Pancreas (tissue), 10 donors: ENCODE results near the gene SHISA3. TPM values are rescaled to one million over a fixed set of nuclear protein-coding genes. Genes with fewer than 3 reads are reported as not detected.

ENCODE experiments used
- ATAC-seq, 4 donors: fragments of 200-7000 bp; cut with Tn5 transposase; one replicate each; pipeline versions ENCODE4 v1.8.0 to v1.9.1; 2020; ENCODE audit warnings: mild to moderate bottlenecking in 4 of 4, moderate library complexity in 4 of 4
- DNase-seq, 6 donors: peaks; one replicate each; pipeline ENCODE4 v3.0.0-alpha.2; 2020
- FAIRE-seq: peaks from 2 replicates; lab custom pipeline; 2012; peaks lifted over from hg19 to GRCh38; lab: Jason Lieb, UNC
- H3K27ac ChIP-seq, 4 donors: fragments of 200-600 bp; sonication (generic); 1 replicate in 3 of 4; 2 replicates in 1 of 4; pipeline versions ENCODE4 v1.5.0 to v1.8.0; 2020
- H3K27me3 ChIP-seq, 4 donors: fragments of 200-600 bp; one replicate each; pipeline ENCODE4 v1.8.0; 2021
- H3K36me3 ChIP-seq, 3 donors: fragments of 200-600 bp; sonication (generic) in 1 of 3; one replicate each; pipeline versions ENCODE4 v1.5.0 to v1.8.0; 2020 to 2021
- H3K4me1 ChIP-seq, 3 donors: fragments of 200-600 bp; one replicate each; pipeline ENCODE4 v1.8.0; 2021
- H3K4me3 ChIP-seq, 4 donors: fragments of 200-600 bp; sonication (generic) in 2 of 4; one replicate each; pipeline versions ENCODE4 v1.5.0 to v1.8.0; 2020 to 2021
- H3K9me3 ChIP-seq, 4 donors: fragments of 200-600 bp; one replicate each; pipeline ENCODE4 v1.8.0; 2021
- WGBS, 2 donors: extraction: QIAGEN DNeasy Blood & Tissue Kit; methylation state at CpG; one replicate each; pipeline ENCODE4 v1.1.7; 2013; 5-methylcytosine and 5-hydroxymethylcytosine counted together
- intact Hi-C, 3 donors: fragments of 100-400 bp; cut with DNase I; formaldehyde crosslinking; loops; one replicate each; pipeline versions ENCODE4 v1.11.1 to v1.14.2; 2022
- polyA plus RNA-seq, 2 donors: library from polyadenylated mRNA; stranded (reverse); fragments of 200-250 nt; gene quantifications; one replicate each; pipeline ENCODE4 v1.2.3, GENCODE V29; 2013
- total RNA-seq, 6 donors: library from RNA; stranded (reverse); fragmentation: NEBNext Ultra II Directional in 4 of 6; extraction: Animal tissue kit (Norgen Biotek cat#: 25700) in 4 of 6; gene quantifications; one replicate each; pipeline versions ENCODE4 v1.2.1 to v1.2.4, GENCODE V29; 2021 to 2023
- TF ChIP-seq, protein P1 (sequence below), 4 donors: fragments of 200-600 bp; sonication (generic) in 3 of 4; IDR thresholded peaks; one replicate each; pipeline versions ENCODE4 v1.5.0 to v1.8.0; 2021; ENCODE audit warnings: antibody characterized with exemption in 4 of 4
- donor health status: healthy with polysubstance abuse.
- donor health status: DM: no; HTN: no; CAD: no; lungs with moderate emphysema.
- donor health status: DM: no; HTN: no; CAD: no.
- donor health status: control.
- donor health status: control.
- donor health status: Bipolar disorder and iron deficiency.
- donor health status: DM: yes; HTN: yes; CAD: no.
- donor health status: DM: no; HTN: no; CAD: no.
- donor health status: DM: no; HTN: no; CAD: no.
- donor health status: DM: yes; HTN: yes; CAD: no.

The SHISA3 gene
- total and polyA plus RNA-seq, 8 donors, result 0.07 to 0.43 (median 0.16) TPM; not detected in 3

DNA sequence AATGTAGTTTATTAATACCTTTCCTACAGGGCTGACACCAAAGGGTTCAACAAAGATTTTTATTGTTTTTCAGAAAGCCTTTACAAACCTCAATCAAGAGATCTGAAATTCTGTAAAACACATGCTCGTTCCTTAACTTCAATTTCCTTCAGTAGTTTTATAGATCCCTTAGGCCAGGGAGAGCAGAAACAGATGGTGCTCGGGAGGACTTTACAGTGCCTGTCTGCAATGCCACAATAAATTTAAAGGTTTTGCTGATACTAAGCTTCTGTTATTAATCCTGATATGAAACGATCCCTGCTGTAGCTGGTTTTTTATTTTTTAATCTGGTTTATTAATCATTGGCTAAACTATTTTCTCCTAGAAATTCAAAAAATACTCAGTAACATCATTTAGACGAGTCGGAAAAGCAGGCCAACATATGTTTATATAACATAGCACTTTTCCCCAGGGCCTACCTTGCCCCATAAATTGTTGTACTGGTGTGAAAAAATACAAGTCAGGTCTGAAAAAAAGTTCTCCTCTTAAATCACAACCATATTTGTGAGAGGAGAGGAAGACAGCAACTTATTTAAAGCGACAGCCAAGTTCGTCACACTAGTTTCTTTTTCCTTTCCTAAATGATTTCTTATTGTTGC, 39.8 kb downstream of the SHISA3 start:
- Histone ChIP-seq H3K27me3 (no peaks in the 10 kb centered on the region), H3K4me3 (no peak overlapping the region), H3K36me3 (no peaks in the 10 kb centered on the region), H3K27ac (no peak overlapping the region), H3K4me1 (no peaks in the 10 kb centered on the region), H3K9me3 (no peaks in the 10 kb centered on the region)
- 84 to 87% methylated on average over 7 of the region's 7 CpGs for WGBS, 2 donors
- DNase-seq, result no peak
- TF ChIP-seq, protein P1, sequence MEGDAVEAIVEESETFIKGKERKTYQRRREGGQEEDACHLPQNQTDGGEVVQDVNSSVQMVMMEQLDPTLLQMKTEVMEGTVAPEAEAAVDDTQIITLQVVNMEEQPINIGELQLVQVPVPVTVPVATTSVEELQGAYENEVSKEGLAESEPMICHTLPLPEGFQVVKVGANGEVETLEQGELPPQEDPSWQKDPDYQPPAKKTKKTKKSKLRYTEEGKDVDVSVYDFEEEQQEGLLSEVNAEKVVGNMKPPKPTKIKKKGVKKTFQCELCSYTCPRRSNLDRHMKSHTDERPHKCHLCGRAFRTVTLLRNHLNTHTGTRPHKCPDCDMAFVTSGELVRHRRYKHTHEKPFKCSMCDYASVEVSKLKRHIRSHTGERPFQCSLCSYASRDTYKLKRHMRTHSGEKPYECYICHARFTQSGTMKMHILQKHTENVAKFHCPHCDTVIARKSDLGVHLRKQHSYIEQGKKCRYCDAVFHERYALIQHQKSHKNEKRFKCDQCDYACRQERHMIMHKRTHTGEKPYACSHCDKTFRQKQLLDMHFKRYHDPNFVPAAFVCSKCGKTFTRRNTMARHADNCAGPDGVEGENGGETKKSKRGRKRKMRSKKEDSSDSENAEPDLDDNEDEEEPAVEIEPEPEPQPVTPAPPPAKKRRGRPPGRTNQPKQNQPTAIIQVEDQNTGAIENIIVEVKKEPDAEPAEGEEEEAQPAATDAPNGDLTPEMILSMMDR (IDR thresholded peaks at IDR 0.05), result no peak
- FAIRE-seq, result no peak
- ATAC-seq, result no peak
- intact Hi-C loops, result no loop called here

- Histone ChIP-seq H3K27ac (no peak overlapping the region), H3K4me3 (no peak overlapping the region), H3K4me1 (no peaks in the 10 kb centered on the region), H3K9me3 (no peaks in the 10 kb centered on the region), H3K36me3 (peaks cover 0 to 7% (median 0%) of the 10 kb centered on the region in 3 donors), H3K27me3 (no peaks in the 10 kb centered on the region)
- no peak for FAIRE-seq
- TF ChIP-seq, protein P1 (IDR thresholded peaks at IDR 0.05), result no peak
- intact Hi-C loops, result no loop called here
- DNase-seq, result no peak
- WGBS, 2 donors, result 96 to 98% methylated on average over 4 of the region's 4 CpGs
- ATAC-seq, result no peak
These were observed 42.8 kb downstream of the SHISA3 start for GRCh38 chr4:42440083-42440482.

DNA sequence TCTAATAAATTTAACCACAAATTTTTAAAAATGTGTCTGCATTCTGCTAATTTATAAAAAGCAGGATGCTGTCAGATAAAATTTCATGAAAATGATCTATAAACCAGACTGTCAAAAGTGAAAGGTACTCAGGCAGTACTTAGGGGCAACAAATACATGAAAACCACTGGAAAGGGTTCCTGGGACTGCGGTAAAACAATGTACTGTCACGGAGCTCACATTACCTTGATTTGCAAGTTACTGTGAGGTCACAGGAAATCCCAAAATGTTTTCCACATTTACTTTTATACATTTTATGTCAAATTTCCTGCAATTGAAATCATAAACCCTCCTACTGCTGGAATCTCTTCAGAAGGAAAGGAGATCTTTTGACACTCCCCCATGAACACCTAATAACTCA, 45.3 kb downstream of the SHISA3 start:
- FAIRE-seq (no peak), ATAC-seq (no peak), DNase-seq (no peak)
- Histone ChIP-seq H3K27me3 (no peaks in the 10 kb centered on the region), H3K9me3 (no peaks in the 10 kb centered on the region), H3K27ac (no peak overlapping the region), H3K36me3 (peaks cover 0 to 7% (median 0%) of the 10 kb centered on the region in 3 donors), H3K4me1 (no peaks in the 10 kb centered on the region), H3K4me3 (no peak overlapping the region)
- TF ChIP-seq, protein P1 (IDR thresholded peaks at IDR 0.05), result no peak
- 94 to 98% methylated on average over 2 of the region's 2 CpGs for WGBS, 2 donors
- intact Hi-C loops, result no loop called here

GRCh38 chr4:42445038-42445437, 47.8 kb downstream of the SHISA3 start:
- ATAC-seq, result no peak
- no peak overlapping the region for H3K27ac ChIP-seq
- DNase-seq, result no peak
- intact Hi-C loops, result no loop called here
- H3K36me3 ChIP-seq, result peaks cover 0 to 7% (median 0%) of the 10 kb centered on the region in 3 donors
- WGBS, 2 donors, result 92 to 93% methylated on average over 5 of the region's 5 CpGs
- no peaks in the 10 kb centered on the region for H3K27me3 ChIP-seq
- TF ChIP-seq, protein P1 (IDR thresholded peaks at IDR 0.05), result no peak
- H3K4me3 ChIP-seq, result no peak overlapping the region
- no peak for FAIRE-seq
- no peaks in the 10 kb centered on the region for H3K9me3 ChIP-seq
- no peaks in the 10 kb centered on the region for H3K4me1 ChIP-seq

GRCh38 chr4:42446823-42447222, 49.5 kb downstream of the SHISA3 start:
- no peaks in the 10 kb centered on the region for H3K27me3 ChIP-seq
- H3K9me3 ChIP-seq, result no peaks in the 10 kb centered on the region
- DNase-seq (no peak), ATAC-seq (no peak), FAIRE-seq (no peak)
- no peak overlapping the region for H3K4me3 ChIP-seq
- TF ChIP-seq, protein P1 (IDR thresholded peaks at IDR 0.05), result no peak
- peaks cover 0 to 6% (median 0%) of the 10 kb centered on the region in 3 donors for H3K4me1 ChIP-seq
- intact Hi-C loops, result no loop called here
- H3K27ac ChIP-seq, result no peak overlapping the region
- peaks cover 0 to 7% (median 0%) of the 10 kb centered on the region in 3 donors for H3K36me3 ChIP-seq
- 60 to 70% methylated on average over 5 of the region's 5 CpGs for WGBS, 2 donors
